Measurements from ENCODE around the gene PTPRM. TPM values are rescaled to one million over a fixed set of nuclear protein-coding genes. Genes with fewer than 3 reads are reported as not detected.

The PTPRM gene
- total RNA-seq, 1 experiment from 2014 or later = 42.3 TPM

DNA sequence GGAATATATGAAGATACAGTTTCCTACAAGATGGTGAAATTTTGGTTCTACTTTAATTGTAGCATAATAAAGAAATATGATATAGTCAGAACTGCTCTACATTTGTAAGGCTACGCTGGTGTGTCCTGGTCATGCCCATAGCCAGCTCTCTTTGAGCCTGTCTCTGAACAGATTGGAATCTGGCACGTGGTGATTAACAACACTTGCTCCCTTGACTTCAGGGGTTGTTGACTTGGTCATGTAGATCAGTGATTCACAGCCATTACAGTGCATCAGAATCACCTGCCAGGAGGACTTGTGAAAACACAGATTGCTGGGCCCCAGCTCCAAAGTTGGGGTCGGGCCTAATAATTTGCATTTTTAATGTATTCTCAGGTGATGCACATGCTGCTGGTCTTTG, 80.4 kb downstream of the PTPRM start:
- CTCF ChIA-PET = no interaction called here
- intact Hi-C loops (cut with micrococcal nuclease; ENCODE audit: unreplicated experiment) = no loop called here
- H3K27ac Mint-ChIP-seq (ENCODE audit: unreplicated experiment) = no peak overlapping the region

DNA sequence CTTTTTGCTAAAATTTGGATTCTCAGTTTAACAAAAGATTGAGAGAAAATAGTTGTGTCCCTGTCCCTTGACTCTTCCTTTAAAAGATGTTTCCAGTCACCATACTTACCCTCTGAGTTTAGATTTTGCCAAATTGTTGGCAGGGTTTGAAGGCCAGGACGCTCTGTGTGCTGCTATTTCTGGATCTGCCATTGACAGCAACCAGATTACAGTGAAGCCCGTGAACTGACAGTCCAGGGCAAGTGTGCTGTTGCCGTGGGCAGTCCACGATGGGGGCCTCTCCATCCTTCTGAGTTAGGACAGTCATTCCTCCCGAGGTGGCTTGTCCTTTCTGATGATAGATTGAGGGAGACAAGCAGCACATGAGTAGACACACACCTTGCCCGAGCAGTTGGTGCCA, 89.9 kb downstream of the PTPRM start:
- no TSS peak for BruUV-seq (replicated peaks)
- H3K4me1 Mint-ChIP-seq (ENCODE audit: low read depth, unreplicated experiment) = no peaks in the 10 kb centered on the region
- no peaks in the 10 kb centered on the region for H3K27me3 Mint-ChIP-seq (ENCODE audit: unreplicated experiment)
- H3K27ac Mint-ChIP-seq (ENCODE audit: unreplicated experiment) = no peak overlapping the region
- CTCF ChIA-PET = no interaction called here
- intact Hi-C loops (cut with micrococcal nuclease; ENCODE audit: unreplicated experiment) = no loop called here
- no peak for TF ChIP-seq CTCF (IDR thresholded peaks at IDR 0.05; ENCODE audit: unreplicated experiment)
- no peaks in the 10 kb centered on the region for H3K36me3 Mint-ChIP-seq (ENCODE audit: insufficient read depth, unreplicated experiment)
- H3K9me3 Mint-ChIP-seq (ENCODE audit: low read depth, unreplicated experiment) = no peaks in the 10 kb centered on the region
- no peak overlapping the region for H3K4me3 Mint-ChIP-seq (ENCODE audit: low read depth, unreplicated experiment)
- no peak for DNase-seq

More for the DNA sequence above, 80.4 kb downstream of the PTPRM start:
- H3K4me1 Mint-ChIP-seq (ENCODE audit: low read depth, unreplicated experiment) = peaks cover 12% of the 10 kb centered on the region
- no peak overlapping the region for H3K4me3 Mint-ChIP-seq (ENCODE audit: low read depth, unreplicated experiment)
- H3K27me3 Mint-ChIP-seq (ENCODE audit: unreplicated experiment) = no peaks in the 10 kb centered on the region
- no TSS peak for BruUV-seq (replicated peaks)
- DNase-seq = no peak
- no peak for TF ChIP-seq CTCF (IDR thresholded peaks at IDR 0.05; ENCODE audit: unreplicated experiment)
- no peaks in the 10 kb centered on the region for H3K36me3 Mint-ChIP-seq (ENCODE audit: insufficient read depth, unreplicated experiment)
- no peaks in the 10 kb centered on the region for H3K9me3 Mint-ChIP-seq (ENCODE audit: low read depth, unreplicated experiment)

DNA sequence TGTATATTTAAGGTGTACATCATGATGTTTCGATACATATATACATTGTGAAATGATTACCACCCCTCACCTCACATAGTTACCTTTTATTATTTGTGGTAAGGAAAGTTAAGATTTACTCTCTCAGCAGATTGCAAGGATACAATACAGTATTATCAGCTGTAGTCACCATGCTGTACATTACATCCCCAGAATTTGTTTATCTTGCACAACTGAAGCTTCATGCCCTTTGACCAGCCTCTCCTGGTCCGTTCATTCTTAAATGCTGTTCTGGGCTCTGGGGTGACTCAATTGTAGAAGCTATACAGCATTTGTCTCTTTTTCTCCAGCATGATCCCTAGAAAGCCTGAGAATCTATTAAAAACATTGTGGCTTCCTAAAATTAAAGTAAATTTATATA, 90.8 kb downstream of the PTPRM start:
- Mint-ChIP-seq H3K4me3 (ENCODE audit: low read depth, unreplicated experiment) (no peak overlapping the region), H3K4me1 (ENCODE audit: low read depth, unreplicated experiment) (no peaks in the 10 kb centered on the region), H3K27ac (ENCODE audit: unreplicated experiment) (no peak overlapping the region), H3K36me3 (ENCODE audit: insufficient read depth, unreplicated experiment) (no peaks in the 10 kb centered on the region), H3K9me3 (ENCODE audit: low read depth, unreplicated experiment) (no peaks in the 10 kb centered on the region), H3K27me3 (ENCODE audit: unreplicated experiment) (no peaks in the 10 kb centered on the region)
- no peak for DNase-seq
- TF ChIP-seq CTCF (IDR thresholded peaks at IDR 0.05; ENCODE audit: unreplicated experiment) = no peak
- CTCF ChIA-PET = no interaction called here
- intact Hi-C loops (cut with micrococcal nuclease; ENCODE audit: unreplicated experiment) = no loop called here
- no TSS peak for BruUV-seq (replicated peaks)

DNA sequence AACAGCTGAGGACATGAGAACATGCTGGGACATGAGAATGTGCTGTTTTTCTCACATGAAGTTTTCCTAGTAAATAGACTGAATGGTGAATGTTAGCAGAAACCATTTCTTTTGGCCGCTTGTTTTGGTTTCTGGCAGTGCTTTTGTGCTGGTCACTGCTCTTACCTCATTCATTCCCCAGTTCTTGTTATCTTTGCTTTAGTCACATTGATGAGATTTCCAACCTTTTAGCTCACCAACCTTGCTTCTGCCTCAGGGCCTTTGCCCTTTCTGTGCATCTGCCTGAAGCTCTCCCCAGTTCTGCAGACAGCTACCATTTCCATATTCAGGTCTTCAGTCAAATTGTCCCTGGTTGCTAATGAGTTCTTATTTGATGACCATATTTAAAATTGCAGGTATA, 91.6 kb downstream of the PTPRM start:
- H3K9me3 Mint-ChIP-seq (ENCODE audit: low read depth, unreplicated experiment) = no peaks in the 10 kb centered on the region
- no peak for DNase-seq
- no peaks in the 10 kb centered on the region for H3K4me1 Mint-ChIP-seq (ENCODE audit: low read depth, unreplicated experiment)
- no TSS peak for BruUV-seq (replicated peaks)
- no peaks in the 10 kb centered on the region for H3K27me3 Mint-ChIP-seq (ENCODE audit: unreplicated experiment)
- CTCF ChIA-PET = no interaction called here
- no peak overlapping the region for H3K4me3 Mint-ChIP-seq (ENCODE audit: low read depth, unreplicated experiment)
- H3K36me3 Mint-ChIP-seq (ENCODE audit: insufficient read depth, unreplicated experiment) = no peaks in the 10 kb centered on the region
- intact Hi-C loops (cut with micrococcal nuclease; ENCODE audit: unreplicated experiment) = no loop called here
- H3K27ac Mint-ChIP-seq (ENCODE audit: unreplicated experiment) = no peak overlapping the region
- no peak for TF ChIP-seq CTCF (IDR thresholded peaks at IDR 0.05; ENCODE audit: unreplicated experiment)

Data from Calu3 (cell line).